HL-60/S4 (cell line): ENCODE data around the gene EDA.
"Not testable (repeated sequence)": the region's sequence is repeated elsewhere in the genome, so short reads cannot be mapped to it uniquely, and the experiment has no call there.

Source experiments
- in situ Hi-C: fragments of 300-500 bp; cut with MboI; formaldehyde crosslinking; loops from 2 replicates; pipeline ENCODE4 v1.14.3; 2022; ENCODE audit warnings: low sequenced_read_pairs

The EDA gene

DNA sequence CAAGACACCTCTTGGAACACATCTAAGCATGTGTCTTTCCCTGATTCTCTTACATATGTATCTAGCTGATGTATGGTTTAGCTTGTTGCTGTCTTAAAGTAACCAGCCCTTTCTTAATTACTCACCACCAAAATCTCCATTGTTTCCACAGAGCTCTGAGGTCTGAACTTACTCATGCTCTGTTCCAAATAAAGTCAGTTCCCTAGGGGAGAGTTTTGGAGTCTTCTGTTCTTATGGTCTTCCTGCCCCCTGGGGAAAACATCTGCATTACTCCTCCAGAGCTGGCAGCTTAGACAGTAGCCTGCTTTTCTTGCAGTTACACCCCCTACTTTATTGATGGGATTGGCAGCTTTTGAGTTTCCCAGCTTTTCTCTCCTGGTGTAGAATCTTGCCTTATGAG lies 125.8 kb downstream of the EDA start:
- in situ Hi-C loops: no loop called here

DNA sequence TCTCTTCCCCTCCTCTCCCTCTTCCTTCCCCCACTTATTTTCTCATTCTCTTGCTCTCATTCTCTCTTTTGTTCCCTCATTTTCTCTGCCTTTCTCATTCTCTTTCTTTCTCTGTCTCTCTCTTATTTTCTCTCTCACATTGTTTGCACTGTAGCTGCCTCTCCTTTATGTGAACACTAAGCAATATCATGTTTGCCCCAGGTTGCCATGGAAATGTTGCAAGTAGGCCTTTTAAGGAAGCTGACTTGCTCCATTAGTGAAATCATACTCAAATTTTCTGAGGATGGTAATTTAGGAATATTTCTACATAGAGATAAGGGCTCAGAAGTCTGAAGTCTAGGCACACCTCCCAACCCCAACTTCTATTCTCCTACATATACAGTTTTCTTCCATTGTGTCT lies 130.1 kb downstream of the EDA start:
- in situ Hi-C loops: no loop called here

DNA sequence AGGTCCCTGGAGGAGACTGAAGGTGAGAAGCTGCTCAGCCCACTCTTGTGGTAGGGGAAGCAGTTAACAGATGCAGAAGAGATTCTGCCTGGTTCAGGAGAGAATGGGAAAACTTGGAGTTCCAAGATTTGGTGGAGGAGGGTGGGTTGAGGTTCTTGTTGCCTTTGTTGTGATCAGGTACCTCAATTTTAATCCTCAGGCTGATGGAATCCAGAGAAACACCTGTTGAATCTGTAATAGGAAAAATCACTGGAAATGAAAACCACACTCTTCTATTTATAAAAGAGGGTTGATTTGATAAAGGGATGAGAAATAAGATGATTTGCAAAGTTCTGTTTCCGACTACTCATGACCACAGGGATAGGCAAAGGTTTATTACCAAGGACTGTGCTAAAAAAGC lies 132.1 kb downstream of the EDA start:
- in situ Hi-C loops: no loop called here

DNA sequence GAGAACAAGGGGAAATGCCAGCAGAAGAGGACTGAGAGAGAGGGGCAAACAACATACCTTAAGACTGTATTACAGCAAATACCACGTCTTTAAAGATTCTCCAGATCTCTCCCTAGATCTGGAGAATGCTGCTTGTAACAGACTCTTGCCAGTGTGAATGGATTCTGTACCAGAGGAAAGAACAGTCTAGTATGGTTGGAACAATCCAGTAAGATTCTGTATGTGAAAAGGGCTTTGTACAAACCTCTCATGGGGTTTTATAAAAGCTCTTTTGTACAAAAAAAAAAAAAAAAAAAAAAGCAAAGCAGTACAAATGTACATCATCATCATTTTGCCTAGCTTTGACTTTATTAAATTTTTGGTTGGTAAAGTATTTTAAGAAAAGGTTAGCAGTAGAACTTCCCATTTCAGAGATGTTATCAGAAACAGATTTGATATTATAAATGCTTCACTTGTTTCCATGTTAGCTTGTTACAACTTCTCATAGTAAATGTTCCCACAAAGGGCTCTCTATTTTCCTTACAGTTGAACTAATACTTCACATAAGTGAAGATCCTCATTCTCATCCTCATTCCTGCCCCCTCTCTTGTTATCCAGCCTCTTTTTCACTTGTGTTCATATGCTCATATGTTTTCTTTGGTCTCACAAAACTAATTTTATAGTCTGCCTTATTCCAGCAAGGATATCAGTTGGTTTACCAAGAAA lies 144.2 kb downstream of the EDA start:
- in situ Hi-C loops: no loop called here

DNA sequence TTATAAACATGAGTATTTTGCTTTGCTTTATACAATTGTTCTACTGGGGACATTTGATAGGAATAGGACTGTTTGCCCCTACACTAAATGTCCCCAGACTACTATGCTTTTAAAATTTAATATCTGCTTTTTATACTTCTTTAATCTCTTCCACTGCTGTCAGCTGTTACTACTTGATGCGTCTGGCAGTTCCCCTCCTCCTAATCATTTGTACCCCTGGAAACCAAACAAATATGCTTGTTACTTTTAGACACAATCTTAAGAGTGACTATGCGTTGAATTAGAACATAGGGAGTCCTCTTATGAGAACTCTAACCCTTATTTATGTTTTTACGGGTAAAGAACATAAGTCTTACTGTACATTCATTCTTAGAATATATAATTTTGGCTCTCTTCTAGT lies 145.7 kb downstream of the EDA start:
- in situ Hi-C loops: no loop called here

DNA sequence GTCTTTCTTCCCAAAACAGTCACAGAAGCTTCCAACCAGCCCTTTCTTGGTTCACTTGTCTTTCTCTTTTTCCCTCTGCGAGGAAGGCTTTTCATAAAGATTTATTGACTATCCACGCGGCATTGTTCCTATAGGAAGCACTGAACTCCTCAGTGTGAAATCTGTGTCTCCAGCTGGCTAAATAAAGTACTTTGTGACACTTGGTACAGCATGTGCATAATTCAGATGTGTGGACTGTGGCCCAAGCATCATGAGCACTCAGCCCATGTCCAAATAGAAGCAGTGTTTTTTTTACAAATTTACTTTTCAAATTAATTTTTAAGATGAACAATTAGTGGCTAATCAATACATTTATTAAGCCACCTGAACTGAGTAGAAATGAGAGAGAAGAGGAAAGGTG lies 146.4 kb downstream of the EDA start:
- in situ Hi-C loops: no loop called here

DNA sequence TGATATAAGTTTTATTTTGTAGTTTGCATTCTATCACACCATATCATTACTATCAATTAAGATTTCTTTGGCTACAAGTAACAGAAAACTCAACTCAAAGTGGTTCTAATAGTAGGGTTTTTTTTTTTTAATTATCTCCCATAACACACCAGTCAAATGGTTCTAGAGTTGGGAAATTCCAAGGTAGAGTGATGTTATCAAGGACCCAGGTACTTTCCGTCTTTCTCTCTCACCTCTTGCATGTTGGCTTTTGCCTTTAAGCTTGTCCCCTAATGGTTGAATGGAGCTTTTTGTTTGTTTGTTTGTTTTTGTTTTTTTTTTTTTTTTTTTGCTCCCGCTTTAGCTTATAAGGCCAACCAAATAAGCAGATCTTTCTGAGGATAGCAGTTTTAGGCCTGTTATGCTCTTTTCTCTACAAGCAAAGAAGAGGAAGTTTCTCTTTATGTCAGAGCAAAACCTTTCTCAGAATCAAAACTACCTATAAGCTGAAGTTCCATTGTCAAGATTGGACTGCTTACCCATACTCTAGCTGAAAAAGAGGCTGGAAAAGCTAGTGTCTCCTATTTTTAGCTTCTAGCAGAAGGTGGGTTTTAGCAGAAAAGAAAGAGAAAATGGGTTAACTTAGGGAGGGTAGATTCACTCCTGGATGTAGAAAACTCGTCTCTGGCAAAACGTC lies 177.5 kb downstream of the EDA start:
- in situ Hi-C loops: no loop called here

DNA sequence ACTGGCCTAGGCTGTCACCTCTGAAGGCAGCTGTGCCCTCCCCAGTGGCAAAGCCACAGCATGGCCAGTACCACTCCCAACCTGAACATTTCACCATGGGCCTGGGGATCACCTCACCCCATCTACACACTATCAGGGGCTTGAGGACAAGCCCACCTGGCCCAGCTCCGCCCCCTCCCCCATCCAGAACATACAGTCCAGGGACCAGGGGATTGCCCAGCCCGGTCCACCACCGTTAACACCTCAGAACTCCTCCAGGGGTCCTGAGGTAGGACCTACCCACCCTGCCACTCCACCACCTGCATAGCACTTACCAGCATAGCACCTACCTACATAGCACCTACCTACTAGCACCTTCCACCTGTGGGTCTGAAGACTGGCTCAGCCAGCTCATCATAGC lies 179.8 kb downstream of the EDA start:
- in situ Hi-C loops: no loop called here

DNA sequence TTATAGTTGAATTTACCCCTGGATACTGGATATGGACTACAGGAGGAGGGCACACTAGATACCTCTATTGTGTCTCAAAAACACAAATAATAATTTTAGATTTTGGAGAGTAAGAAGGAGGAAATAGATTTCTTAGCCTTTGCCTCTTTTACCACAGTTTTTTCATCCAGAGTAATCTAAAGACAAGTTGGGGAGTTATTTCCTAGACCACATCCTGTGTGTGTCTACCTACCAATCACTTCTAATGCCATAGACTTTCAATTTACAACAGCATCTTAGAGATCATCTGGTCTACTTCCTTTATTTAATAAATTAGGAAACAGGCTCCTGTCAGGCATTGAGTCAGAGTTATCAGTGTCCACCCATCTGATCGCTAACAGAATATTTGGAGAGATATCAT lies 191.5 kb downstream of the EDA start:
- in situ Hi-C loops: no loop called here

DNA sequence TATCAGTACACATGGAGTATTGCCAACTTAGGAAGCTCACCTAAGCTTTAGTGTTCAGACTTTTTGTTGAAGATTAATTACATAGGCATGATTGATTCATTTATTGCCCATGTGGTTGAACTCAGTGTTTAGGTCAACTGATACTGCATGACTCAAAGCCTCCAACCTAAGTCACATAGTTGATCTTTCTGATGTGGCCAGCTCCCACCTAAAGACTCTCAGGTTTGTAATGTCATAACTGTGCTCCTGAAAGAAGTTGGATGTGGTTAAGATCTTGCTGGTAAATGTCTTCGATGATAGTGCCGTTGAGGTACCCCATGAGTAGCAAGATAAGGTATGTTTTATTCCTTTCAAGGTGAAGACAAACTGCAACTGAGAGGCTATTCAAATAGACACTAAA lies 192.5 kb downstream of the EDA start:
- in situ Hi-C loops: no loop called here

DNA sequence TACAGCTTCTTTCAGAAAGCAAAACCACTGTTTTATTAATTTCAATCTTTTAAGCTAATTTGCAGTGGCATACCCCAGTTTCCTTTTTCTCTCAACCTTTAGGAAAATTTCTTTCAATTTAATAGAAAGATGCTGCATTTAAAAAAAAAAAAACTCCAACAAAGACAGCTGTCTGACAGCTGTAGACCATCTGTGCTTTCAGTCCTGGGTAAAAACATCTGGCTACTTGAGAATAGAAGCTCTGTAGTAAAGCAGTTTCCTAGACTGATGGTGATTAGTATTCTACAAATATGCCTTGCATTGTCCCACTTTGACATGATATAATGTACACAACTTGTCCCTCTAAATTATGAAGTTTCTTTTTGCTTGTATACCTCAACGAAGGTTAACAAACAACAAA lies 197.8 kb downstream of the EDA start:
- in situ Hi-C loops: no loop called here

DNA sequence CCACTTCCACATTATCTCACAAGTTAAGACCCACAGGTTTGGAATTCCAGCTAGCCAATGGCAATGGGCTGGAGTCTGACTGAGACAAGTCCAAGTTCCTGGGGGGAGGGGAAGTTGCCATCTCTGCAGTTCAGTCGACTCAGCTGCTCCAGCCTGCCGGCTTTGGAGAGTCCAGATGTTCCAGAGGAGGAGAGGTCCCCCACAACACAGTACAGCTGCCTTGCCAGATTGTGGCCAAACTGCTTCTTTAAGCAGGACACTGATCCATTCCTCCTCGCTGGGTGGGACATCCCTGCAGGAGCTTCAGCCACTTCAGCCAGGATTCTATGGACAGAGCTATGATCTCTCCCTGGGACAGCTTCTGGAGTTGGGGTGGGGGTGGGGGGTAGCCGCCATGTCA lies 199.2 kb downstream of the EDA start:
- in situ Hi-C loops: no loop called here

DNA sequence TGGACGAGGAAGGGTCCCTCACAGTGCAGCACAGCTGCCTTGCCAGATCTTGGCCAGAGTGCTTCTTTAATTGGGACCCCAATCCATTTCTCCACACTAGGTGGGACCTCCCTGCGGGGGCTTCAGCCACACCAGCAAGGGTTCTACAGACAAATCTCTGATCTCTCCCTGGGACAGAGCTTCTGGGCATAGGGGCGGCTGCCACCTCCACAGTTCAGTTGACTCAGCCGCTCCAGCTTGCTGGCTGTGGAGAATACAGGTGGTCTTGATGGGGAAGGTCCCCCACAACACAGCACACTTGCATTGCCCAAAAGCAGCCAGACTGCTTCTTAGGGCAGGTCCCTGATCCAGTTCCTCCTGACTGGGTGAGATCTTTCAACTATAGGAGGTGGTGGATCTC lies 199.6 kb downstream of the EDA start:
- in situ Hi-C loops: no loop called here

DNA sequence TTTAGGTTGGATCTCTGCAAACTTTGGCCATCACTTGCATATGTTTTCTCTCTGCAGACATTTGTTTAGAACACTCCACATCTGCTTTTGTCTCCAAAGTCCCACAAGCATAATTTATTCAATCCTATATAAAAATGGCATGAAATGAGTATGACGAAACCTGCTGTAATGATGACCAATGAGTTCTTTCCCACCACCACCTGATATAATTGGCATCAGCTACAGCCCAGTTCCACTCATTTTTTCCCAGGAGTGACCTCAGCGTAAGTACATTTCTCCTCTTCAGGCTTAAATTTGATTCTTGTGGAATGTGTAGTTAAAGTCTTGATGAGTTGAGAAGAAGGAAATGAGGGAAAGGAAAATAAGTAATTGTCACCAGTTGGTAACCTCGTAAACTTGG lies 228.7 kb downstream of the EDA start:
- in situ Hi-C loops: no loop called here

DNA sequence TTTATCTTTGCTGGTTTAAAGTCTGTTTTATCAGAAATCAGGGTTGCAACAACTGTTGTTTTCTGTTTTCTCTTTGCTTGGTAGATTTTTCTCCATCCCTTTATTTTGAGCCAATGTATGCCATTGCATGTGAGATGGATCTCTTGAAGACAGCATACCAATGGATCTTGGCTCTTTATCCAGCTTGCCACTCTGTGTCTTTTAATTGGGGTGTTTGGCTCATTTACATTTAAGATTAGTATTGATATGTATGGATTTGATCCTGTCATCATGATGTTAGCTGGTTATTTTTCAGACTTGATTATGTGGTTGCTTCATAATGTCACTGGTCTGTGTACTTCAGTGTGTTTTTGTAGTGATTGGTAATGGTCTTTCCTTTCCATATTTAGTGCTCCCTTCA lies 244.1 kb downstream of the EDA start:
- in situ Hi-C loops: not testable (repeated sequence)

DNA sequence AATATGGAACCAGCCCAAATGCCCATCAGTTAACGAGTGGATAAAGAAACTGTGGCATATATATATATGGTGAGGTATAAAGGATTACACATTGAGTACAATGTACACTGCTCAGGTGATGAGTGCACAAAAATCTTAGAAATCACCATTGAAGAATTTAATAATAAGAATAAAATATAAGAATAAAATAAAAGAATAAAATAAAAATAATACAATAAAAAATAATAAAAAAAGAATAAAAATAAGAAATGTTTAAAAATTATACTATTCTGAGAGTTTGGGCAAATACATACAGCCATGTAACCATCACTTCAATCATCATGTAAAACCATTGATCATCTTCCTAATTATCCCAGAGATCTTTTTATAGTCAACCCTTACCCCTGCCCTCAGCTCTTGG lies 260.3 kb downstream of the EDA start:
- in situ Hi-C loops: no loop called here

DNA sequence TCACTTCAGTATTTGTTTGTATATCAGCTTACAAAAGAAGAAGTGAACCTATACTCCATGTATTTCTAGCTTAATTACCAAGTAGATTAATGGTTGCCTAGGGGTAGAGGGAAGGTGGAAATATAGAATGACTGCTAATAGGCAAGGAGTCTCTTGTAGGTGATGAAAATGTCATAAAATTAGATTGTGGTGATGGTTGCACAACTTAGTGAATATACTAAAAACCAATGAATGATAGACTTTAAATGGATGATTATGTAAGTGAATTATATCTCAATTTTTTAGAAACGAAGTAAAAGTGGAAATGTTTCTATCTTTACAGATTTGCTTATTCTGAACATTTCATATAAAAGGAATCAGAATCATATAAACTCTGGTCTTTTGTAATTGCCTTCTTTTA lies 268.3 kb downstream of the EDA start:
- in situ Hi-C loops: no loop called here

DNA sequence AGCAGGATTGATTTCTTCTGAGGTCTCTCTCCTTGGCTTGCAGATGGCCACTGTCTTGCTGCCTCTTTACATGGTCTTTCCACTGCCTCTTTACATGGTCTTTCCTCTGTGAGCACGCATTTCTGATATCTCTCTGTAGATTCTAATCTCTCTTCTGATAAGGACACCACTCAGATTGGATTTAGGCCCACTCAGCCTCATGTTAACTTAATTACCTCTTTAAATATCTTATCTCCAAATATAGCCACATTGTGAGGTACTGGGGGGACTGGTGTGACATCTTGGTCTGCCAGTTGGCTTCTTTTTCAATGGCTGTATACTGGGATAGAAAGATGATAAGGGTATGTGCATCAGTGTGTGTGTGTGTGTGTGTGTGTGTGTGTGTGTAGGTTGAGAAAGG lies 280.1 kb downstream of the EDA start:
- in situ Hi-C loops: no loop called here

DNA sequence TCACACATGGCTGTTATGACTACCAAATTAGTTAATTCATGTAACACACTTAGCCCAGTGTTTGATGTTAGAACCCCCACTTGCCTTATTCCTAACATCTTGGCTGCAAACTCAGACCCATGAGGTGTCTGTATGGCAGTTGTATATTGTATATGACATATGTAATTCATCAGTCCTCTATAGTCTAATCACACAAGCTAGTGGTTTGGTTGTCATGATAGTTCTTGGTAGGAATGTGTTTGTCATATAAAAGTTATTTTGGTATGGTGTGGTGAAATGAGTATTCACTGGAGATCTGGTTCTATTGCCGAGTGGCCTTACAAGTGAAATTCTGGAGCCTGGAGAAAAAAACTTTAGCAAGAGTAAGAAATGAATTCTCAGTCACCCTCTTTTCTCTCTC lies 284.6 kb downstream of the EDA start:
- in situ Hi-C loops: no loop called here

DNA sequence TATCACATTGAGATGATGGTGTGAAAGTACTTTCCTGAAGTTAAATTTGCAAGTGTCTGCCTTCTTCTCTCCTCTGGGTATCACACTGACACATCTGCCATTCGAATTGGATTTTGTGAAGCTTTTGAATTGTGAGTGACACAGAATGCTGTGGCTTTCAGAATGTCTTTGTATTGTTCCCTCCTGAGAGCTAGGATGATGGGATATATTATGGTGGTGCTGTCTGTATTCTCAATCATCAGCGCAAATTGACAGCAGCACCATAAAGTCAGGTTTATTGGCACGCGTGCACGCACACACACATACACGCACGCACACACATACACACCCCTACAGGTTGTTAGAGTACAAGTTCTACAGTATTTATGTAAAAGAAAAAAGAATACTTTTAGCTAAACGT lies 290.5 kb downstream of the EDA start:
- in situ Hi-C loops: no loop called here

DNA sequence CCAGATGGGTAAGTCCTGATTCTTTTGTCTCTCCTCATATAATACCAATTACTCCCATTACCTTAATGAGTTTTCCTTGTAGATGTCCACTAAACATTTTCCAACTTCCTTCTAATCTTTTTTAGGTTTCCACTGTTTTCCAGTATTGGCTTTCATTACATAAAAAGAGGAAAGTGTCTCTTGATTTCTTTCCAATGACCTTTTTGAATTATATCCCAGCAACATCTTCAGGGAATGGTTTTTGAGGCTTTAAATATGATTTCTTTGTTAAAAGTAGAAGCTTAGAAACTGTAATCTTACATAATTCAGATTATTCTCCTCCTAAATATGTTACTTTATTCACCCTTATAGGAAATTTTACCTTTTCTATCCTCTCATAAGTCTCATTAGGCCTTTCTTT lies 298.9 kb downstream of the EDA start:
- in situ Hi-C loops: no loop called here

DNA sequence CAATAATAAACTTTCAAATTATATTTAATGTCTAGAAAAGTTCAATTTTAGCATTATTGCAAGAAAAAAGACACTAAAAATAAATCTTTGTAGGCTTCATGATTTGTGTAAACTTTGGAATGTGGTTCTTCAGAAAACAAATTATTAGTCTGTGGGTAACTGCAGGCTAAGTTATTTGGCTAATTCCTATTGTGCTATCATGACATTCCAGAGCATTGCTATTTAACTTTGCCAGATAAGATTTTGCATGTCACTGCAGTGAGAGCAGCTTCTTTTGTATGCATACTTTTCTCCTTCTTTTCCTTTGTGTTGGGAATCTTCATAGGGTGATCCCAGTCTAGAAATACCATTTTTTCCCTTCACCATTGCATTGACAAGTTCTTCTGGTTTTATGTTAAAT lies 303.8 kb downstream of the EDA start:
- in situ Hi-C loops: no loop called here

DNA sequence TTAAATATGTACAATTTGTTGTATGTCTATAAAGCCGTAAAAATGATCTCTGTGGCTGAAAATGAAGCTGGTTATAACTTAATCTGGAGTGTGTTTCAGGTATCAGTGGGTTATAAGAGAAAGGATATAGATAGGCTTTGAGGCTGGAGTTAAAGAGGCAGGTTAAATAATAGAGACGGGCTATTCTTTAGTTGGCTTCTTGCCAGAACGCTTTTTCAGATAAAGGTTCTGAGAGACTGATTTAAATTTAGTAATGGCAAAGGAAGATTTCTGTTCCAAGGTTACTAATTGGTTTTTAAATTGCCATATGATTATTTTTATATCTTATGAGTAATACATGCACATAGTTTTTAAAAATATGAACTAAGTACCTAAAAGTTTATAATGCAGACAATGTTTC lies 316.4 kb downstream of the EDA start:
- in situ Hi-C loops: no loop called here
